CD4-positive, alpha-beta T cell treated with Interleukin-15 for 1 hour (primary cell): Measurements from ENCODE around the gene PPIL3.

ENCODE experiments used
- DNase-seq: peaks from one replicate; pipeline ENCODE4 v3.0.0-alpha.2; 2020

Gene PPIL3

GRCh38 chr2:200860092-200860795 lies 28.6 kb downstream of the PPIL3 start:
- DNase-seq = no peak

GRCh38 chr2:200856806-200857205 lies 32.1 kb downstream of the PPIL3 start:
- no peak for DNase-seq

- no peak for DNase-seq
Observed at GRCh38 chr2:200852605-200853004, 36.3 kb downstream of the PPIL3 start.

- no peak for DNase-seq
Observed at GRCh38 chr2:200851398-200852248, 37.3 kb downstream of the PPIL3 start.

- DNase-seq = no peak
Observed at GRCh38 chr2:200850512-200851256, 38.2 kb downstream of the PPIL3 start.

GRCh38 chr2:200847939-200848338 lies 40.9 kb downstream of the PPIL3 start:
- DNase-seq = no peak

GRCh38 chr2:200847269-200847668 lies 41.6 kb downstream of the PPIL3 start:
- DNase-seq = no peak

GRCh38 chr2:200845669-200846325 lies 43.1 kb downstream of the PPIL3 start:
- no peak for DNase-seq

- no peak for DNase-seq
Observed at GRCh38 chr2:200845194-200845593, 43.7 kb downstream of the PPIL3 start.

- no peak for DNase-seq
Observed at GRCh38 chr2:200843993-200844948, 44.6 kb downstream of the PPIL3 start.

- no peak for DNase-seq
Observed at GRCh38 chr2:200839513-200839912, 49.4 kb downstream of the PPIL3 start.

- no peak for DNase-seq
Observed at GRCh38 chr2:200834701-200835100, 54.2 kb downstream of the PPIL3 start.

- DNase-seq = no peak
Observed at GRCh38 chr2:200829258-200829655, 59.6 kb downstream of the PPIL3 start.

GRCh38 chr2:200828572-200829257 lies 60.2 kb downstream of the PPIL3 start:
- no peak for DNase-seq

GRCh38 chr2:200828104-200828503 lies 60.8 kb downstream of the PPIL3 start:
- DNase-seq = no peak

GRCh38 chr2:200821686-200822245 lies 67.1 kb downstream of the PPIL3 start:
- DNase-seq = no peak
